NCI-H524 treated with DMSO at 0.1 percent for 48 hours (cell line): Measurements from ENCODE around the gene ALK.

Experiments used
- DNase-seq: peaks from one replicate; lab custom pipeline; 2025; lab: John Stamatoyannopoulos, UW

ALK gene

DNA sequence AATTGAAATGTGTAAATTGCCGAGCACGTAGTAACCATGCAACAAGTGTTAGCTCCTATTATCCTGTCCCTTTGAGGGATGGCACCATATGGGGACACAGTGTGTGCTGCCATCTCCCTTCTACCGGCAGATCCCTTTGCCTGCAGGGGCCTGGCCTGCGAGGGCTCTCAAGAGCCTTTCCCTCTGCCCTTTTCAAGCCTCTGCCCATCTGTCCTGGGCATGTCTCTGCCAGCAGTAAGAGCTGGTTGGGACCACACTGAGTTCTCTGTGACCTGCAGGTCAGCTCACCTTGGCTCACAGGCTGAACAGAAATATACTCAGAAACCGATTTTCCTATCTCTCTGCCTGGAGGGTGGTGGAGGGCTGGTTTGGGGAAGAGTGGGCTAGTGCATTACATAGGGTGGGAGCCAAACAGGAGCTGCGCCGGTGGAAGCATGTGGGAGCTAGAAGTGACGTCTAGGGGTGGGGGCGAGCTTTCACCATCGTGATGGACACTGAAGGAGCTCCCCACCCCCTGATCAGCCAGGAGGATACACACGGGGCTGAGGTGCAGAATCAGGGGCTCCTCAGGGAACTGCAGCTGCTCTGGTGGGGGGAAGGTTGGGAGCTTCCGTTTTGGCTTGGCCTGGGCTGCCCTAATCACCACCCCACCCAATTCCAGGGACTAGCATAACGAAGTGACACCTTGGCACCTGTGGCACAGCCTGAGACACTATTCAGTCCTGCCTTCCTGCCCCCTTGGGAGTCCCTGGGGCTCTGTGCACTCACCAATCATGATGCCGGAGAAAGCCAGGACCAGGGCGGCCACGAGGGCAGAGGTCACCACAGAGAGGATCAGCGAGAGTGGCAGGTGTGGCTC, 696.5 kb downstream of the ALK start:
- DNase-seq, result no peak

DNA sequence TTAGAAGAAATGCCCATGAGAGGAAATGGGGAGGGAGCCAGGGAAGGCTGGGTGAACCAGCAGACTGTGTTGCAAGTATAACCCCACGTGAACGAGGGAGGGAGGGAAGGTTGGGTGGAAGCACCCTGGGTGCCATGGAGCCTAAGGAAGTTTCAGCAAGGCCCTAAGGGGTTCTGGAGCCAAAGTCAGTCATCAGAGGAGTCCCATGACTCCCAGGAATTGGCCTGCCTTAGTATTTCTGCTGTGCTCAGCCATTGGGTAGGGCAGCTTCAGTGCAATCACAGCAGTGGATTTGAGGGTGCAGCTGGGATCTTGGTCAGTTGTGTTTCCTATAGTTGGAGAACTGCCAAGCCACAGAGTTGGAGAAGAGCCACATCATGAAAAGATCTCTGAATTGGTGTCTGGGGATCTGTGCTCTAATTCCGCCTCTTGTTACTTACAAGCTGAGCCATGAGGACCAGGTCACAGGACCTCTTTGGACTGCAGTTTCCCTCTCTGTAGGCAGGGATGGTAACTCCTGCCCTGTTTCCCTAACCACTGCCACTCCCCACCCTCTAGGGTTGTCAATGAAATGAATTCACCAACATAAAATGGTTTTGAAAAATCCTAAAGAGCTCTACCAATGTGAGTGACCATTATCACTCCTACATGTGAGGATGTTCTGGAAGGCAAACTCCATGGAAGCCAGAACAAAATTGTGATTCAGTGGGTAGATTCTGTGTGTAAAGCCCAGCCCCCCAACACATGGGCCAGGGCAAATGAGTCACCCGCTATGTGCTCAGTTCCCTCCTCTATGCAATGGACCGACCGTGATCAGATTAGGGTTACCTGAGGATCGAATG, 697.3 kb downstream of the ALK start:
- no peak for DNase-seq

DNA sequence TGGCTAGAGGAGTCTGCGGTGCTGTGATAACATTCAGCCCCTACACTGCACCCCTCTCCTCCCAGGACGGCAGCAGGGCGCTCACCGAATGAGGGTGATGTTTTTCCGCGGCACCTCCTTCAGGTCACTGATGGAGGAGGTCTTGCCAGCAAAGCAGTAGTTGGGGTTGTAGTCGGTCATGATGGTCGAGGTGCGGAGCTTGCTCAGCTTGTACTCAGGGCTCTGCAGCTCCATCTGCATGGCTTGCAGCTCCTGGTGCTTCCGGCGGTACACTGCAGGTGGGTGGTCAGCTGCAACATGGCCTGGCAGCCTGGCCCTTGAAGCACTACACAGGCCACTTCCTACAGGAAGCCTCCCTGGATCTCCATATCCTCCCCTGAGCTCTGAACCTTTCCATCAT, 698.1 kb downstream of the ALK start:
- DNase-seq, result no peak

DNA sequence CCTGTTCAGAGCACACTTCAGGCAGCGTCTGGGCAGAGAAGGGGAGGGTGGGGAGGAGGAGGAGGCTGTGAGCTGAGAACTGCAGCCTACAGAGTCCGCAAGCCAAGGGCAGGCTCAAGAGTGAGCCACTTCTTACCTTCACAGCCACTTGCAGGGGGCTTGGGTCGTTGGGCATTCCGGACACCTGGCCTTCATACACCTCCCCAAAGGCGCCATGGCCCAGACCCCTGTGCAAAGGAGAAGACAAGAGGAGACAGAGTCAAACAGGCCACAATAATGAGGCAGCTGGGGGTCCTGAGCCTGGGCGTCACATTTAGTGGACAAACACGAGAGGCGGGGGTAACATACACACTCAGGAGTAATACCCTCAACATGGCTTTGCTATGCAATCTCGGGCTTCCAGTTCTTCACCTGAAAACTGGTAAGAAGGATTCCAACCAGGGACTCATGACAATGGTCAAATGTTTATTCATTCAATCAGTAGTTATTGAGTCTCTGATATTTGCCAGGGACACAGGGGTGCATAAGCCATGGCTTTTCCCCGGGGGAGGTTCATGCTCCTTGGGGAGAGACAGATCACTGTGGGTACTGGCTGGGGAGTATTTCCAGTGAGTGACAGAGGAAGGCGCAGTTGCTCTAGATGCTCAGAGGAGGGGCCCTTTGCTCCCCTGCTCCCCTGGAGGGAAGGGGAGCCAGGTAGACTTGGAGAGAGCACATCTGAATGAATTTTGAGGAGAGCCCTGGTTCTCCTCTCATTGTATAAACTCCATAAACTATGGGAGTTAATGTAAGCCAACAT, 698.8 kb downstream of the ALK start:
- no peak for DNase-seq

DNA sequence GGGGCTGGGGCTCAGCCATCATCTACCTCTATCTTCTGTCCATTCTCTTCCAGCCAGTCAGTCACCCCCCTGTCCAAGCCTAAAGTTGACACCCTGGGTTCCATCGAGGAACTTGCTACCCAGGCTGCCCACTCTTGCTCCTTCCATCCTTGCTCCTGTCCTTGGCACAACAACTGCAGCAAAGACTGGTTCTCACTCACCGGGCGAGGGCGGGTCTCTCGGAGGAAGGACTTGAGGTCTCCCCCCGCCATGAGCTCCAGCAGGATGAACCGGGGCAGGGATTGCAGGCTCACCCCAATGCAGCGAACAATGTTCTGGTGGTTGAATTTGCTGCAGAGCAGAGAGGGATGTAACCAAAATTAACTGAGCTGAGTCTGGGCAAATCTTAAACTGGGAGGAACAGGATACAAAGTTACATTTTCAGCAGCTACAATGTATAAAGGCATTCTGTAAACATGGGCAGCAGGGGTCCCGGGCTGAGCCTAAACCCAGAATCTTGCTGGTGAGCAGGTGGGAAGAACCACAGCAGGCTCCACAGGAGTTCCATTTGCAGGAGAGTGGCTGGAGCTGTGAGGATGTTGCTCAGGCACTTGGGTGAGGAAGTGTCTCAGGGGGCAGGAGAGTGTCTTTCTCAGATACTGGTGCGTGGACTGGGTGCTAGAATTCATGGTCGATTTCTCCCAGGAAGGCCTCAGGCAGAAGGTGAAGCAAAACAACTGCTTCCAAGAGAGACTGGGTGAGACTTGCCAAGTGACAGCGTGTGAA, 700.7 kb downstream of the ALK start:
- DNase-seq, result no peak

DNA sequence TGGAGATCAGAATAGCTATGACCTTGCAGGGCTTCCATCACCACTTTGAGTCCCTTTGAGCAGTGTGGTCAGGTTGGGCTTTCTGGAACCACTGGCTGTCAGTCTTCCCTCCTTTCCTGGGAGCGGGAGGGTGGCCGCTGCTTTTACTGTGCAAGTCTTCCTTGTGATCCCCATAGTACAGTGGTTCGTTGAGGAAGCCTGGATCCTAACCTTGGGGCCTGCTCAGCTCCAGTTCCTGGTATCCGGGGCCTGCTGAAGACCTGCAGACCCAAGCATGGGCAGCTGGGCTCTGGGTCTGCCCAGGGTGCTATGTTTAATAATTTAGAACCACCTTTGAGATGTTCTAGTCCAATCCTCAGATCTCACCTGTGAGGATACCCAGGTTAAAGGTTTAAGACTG, 702.0 kb downstream of the ALK start:
- no peak for DNase-seq

DNA sequence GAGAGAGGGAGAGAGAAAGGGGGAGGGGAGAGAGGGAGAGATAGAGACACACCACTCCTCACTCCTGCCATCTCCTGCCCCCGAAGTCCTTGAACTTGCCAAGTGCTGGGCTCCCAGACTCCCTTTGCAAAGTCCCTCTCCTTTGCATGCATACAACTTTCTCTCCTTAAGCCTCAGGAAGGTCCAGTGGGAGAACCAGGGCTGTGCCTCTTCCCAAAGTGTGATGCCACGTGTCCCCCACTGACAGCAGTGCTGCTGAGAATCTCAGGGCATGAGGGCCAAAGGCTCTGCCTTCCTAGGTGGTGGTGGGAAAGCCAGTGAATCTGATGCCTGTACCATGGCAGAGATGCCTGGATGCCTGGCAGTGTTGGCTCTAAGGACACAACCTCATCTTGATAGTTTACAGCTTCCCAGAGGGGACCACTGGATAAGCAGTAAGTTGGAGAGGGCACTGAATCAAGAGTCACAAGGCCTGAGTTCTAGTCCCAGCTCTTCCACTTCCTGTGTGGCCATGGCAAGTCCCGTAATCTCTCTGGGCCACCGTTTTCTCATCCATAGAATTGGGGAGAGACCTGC, 702.7 kb downstream of the ALK start:
- no peak for DNase-seq

DNA sequence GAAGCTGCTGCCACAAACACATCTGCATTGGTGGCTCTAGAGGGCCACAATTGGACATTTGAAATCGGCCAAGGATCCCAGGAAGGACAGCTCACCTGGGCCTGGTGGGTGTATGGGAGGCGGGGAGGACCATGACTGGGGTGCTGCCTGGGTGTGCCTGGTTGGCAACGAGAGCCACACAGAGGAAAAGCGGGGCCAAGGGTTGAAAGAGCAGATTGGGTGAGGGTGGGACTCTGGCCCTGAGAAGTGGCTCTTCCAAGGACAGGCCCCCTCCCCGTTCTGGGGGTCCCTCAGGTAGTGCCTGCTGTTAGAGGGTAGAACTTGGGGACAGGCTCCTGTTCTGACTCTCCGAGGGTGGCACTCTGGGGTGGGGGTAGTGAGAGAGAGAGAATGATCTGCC, 703.3 kb downstream of the ALK start:
- no peak for DNase-seq

DNA sequence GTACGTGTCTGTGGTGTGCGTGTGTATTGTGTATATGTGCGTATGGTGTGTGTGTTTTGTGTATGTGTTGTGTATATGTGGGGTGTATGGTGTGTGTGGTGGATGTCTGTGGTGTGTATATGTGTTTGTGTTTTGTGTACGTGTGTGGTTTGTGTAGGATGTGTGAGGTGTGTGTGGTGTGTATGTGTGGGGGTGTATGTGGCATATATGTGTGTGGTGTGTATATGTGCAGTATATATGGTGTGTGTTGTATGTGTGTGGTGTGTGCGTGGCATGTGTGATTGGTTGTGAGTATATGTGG, 704.8 kb downstream of the ALK start:
- DNase-seq, result no peak

DNA sequence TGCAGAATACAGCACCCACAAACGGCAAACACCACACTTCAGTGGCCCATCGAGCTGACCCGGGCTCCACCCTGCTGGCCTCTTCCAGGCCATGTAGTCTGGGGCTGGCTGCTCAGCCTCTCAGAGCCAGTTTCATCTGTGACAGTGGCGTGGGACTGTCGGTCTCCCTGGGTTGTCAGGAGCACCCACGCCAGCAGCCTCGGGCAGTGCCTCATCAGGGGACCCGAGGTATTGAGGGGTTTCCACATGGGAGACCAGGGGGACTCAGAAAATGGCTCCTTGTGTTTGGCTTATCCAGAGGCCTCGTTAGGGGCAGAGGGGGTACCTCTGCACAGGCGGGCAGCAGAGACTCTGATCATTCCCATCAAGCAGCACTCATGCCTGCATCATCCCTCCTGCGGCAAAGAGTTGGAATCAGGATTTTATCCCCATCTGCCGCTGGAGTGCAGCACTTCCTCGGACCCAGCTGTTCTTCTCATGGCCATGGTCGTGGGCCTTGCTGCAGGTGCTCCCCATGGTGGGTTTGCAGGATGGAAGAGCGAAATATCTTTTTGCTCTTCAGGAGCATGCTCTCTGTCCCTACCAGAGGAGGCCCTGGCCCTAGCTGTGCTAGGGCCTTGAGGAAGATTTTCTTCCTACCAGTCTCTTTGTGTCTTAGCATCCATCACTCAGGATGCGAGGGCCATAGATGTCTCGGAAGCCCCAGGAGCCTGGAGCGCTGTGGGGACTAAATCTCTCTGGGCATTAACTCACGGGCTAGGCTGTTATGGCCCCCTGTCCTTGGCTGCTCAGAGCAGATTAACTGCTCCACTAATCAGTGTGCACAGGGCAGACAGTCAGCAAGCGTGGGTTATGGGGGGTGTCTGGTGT, 705.4 kb downstream of the ALK start:
- DNase-seq, result no peak

DNA sequence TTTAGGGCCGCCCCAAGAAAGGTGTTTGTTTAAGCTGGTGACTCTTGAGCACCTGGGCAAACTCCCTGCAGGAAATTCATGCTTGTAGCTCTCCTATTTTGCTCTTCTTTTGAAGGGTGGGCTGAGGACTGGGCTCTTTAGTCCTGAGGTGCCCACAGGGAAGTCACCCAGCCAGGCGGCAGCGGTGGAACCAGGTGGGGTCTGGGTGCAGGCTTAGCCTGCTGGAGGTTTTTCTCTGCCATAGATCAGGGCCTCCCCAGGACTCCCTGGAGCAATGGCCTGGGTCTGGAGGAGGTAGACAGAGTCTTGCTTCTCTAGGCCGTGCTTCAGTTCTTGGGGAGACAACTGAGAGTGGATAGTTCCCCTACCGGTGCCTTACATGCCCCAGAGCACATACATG, 706.3 kb downstream of the ALK start:
- no peak for DNase-seq

DNA sequence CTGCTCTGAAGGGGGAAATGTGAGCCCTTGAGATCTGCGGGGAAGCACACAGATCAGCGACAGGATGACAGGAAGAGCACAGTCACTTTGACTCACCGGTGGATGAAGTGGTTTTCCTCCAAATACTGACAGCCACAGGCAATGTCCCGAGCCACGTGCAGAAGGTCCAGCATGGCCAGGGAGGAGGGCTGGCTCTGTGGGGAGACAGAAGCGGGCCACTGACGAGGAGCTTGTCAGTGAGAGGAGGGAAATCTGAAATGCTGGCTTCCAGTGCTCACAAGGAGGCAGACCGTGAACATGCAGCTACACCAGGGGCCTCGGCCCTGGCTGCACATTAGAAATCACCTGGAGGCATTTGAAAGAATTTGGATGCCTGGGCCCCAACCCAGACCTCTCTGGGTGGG, 707.5 kb downstream of the ALK start:
- no peak for DNase-seq

DNA sequence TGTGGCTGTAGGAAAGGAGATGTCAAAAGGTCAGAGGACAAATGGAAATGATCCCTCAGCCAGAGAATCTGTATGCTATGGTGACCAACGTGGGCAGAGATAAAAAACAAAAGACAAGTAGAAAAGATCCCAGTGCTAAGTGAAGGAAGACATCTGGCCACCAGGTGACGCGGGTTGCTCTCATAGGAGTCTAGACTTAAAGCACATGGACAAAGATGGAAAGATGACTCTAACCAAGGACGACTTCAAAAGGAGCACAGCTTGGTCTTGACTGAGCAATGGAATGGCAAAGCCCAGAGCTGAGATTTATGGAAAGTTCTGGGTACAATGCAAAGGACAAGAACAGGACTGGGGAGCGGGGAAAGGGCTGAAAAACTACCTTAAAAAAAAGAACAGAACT, 709.4 kb downstream of the ALK start:
- DNase-seq, result peak; percentile 45

DNA sequence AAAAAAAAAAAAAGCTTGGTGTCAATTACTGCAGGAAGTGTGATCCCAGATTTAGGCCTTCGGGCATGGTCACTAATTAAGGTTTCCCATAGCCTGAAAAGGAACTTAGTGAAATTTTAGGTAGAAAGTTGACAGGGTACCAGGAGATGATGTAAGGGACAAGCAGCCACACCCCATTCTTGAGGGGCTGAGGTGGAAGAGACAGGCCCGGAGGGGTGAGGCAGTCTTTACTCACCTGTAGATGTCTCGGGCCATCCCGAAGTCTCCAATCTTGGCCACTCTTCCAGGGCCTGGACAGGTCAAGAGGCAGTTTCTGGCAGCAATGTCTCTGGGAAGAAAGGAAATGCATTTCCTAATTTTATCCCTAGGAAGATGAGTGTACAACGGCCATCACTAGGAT, 711.8 kb downstream of the ALK start:
- DNase-seq, result no peak

DNA sequence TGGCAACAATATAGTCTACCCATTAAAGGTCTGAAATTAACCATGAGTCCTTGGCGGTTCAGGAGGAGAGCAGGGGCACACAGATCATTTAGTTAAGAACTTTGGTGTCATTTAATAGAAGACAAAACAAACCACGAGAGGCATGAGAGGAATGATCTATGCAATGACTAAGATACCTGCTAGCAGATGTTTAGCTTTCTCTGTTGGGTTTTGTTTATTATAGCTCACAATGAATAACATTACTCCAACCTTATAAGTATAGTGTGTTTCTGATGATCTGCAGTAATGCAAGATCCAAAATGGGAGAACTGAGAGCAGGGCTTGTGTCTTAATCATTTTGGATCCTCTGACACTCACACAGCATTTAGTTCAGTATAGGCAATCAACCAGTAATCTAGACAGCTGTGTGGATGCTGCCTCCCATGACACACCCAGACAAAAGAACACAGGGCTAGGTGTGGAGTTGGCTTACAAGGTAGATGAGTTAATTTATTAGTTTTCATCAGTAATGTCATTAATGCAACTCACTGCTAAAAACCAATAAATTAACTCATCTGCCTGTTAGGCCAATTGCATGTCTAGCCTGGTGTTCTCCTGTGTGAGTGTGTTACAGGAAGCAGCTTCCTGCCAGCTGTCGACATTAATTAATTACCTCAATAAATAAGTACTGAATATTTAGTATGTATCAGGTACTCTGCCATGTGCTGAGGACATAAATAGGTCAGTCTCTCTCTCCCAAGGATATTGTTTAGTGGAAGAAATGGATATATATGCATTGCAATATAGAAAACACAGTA, 713.8 kb downstream of the ALK start:
- DNase-seq, result no peak

DNA sequence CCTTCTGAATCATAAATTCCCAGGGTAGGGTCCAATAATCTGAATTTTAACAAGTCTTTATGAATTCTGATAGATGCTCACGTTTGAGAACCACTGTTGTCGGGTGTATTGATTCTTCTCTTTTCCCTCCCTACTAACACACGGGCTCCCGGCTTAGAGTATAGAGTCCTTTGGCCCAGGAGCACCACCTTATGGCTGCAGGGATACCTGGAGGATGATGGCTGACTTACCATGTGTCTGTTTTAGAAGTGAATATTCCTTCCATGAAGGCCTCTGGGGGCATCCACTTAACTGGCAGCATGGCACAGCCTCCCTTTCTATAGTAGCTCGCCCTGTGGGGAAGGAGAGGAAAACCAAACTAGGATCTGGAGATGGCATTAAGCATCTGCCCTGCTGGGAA, 714.4 kb downstream of the ALK start:
- DNase-seq, result no peak

DNA sequence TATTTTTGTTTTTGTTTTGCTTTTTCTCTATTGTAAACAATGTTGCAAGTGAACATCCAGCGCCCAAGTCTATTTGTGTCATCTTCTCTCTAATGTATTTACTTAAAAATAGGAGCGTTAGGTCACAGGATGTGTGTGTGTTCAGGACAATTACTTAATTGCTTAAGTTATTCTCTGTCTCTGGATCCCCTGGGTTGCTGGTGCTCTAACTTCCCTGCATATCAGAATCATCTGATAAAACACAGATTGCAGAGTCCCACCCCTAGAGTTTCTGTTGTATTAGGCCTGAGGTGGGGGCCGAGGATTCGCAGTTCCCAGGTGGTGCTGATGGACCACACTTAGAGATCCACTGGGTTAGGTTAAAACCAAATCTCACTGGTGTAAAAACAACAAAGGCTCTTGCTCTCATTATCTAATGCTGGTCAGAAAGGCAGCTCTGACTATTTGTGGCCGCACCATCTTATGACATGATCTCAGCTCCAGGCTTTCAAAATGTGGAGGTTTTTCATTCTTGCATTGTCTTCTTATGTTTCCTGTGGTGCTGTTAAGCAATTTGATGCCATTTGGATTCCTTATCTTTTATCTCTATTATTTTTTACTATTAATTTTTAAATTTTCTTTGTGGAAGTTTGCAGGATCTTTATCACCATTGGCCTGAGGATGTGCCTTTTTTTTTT, 718.4 kb downstream of the ALK start:
- no peak for DNase-seq

DNA sequence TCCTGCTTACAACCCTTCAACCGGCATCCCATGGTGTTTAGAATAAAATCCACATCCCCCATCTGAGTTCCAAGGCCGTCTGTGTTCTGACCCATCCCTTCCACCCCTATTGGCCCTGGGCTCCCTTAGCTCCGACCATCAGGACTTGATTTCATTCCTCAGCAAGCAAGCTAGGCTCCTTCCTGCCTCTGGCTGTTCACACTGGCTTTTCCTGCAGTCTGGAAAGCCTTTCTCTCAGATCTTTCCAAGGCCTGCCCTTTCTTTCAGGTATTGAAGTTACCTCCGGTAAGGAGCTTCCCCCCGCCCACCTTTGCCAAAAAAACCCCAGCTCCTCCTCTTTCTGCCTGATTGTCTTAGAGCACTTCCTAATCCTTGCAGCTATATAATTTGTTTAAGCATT, 719.4 kb downstream of the ALK start:
- no peak for DNase-seq
